ENCODE results near the gene VCPKMT.

The VCPKMT gene

GRCh38 chr14:50109342-50109741 lies 7.0 kb downstream of the VCPKMT start:
- peak; percentile 31 for TF ChIP-seq CTCF (IDR thresholded peaks at IDR 0.05; ENCODE audit: low read depth, low read length, missing control alignments)
- no peak overlapping the region for H3K4me3 ChIP-seq (replicated peaks; ENCODE audit: low read depth, low read length)
- no peak for DNase-seq (ENCODE audit: extremely low read depth, low read depth)

- DNase-seq (ENCODE audit: extremely low read depth, low read depth), result no peak
- no peak for TF ChIP-seq CTCF (IDR thresholded peaks at IDR 0.05; ENCODE audit: low read depth, low read length, missing control alignments)
- no peak overlapping the region for H3K4me3 ChIP-seq (replicated peaks; ENCODE audit: low read depth, low read length)
Measured at GRCh38 chr14:50107850-50108249, 8.5 kb downstream of the VCPKMT start.

- DNase-seq (ENCODE audit: extremely low read depth, low read depth), result no peak
- no peak overlapping the region for H3K4me3 ChIP-seq (replicated peaks; ENCODE audit: low read depth, low read length)
- TF ChIP-seq CTCF (IDR thresholded peaks at IDR 0.05; ENCODE audit: low read depth, low read length, missing control alignments), result no peak
Measured at GRCh38 chr14:50106178-50106577, 10.2 kb downstream of the VCPKMT start.

- DNase-seq (ENCODE audit: extremely low read depth, low read depth), result no peak
- no peak for TF ChIP-seq CTCF (IDR thresholded peaks at IDR 0.05; ENCODE audit: low read depth, low read length, missing control alignments)
- no peak overlapping the region for H3K4me3 ChIP-seq (replicated peaks; ENCODE audit: low read depth, low read length)
Measured at GRCh38 chr14:50103558-50103957, 12.8 kb downstream of the VCPKMT start.

- no peak for TF ChIP-seq CTCF (IDR thresholded peaks at IDR 0.05; ENCODE audit: low read depth, low read length, missing control alignments)
- no peak for DNase-seq (ENCODE audit: extremely low read depth, low read depth)
- H3K4me3 ChIP-seq (replicated peaks; ENCODE audit: low read depth, low read length), result no peak overlapping the region
Measured at GRCh38 chr14:50101417-50101816, 15.0 kb downstream of the VCPKMT start.

- H3K4me3 ChIP-seq (replicated peaks; ENCODE audit: low read depth, low read length), result no peak overlapping the region
- no peak for TF ChIP-seq CTCF (IDR thresholded peaks at IDR 0.05; ENCODE audit: low read depth, low read length, missing control alignments)
- DNase-seq (ENCODE audit: extremely low read depth, low read depth), result no peak
Measured at GRCh38 chr14:50100805-50101204, 15.6 kb downstream of the VCPKMT start.

- no peak for TF ChIP-seq CTCF (IDR thresholded peaks at IDR 0.05; ENCODE audit: low read depth, low read length, missing control alignments)
- no peak for DNase-seq (ENCODE audit: extremely low read depth, low read depth)
- H3K4me3 ChIP-seq (replicated peaks; ENCODE audit: low read depth, low read length), result no peak overlapping the region
Measured at GRCh38 chr14:50099335-50099734, 17.0 kb downstream of the VCPKMT start.

Measured in HFF-Myc (cell line).